T follicular helper cell (primary cell): ENCODE data around the gene TEX28.
A peak's percentile ranks its signal among the peaks of the same experiment; 100 is the strongest.
"Not testable (repeated sequence)": the region's sequence is repeated elsewhere in the genome, so short reads cannot be mapped to it uniquely, and the experiment has no call there.

ENCODE experiments used
- DNase-seq: peaks from one replicate; pipeline ENCODE4 v3.0.0-alpha.2; 2020; ENCODE audit warnings: low read depth

Gene TEX28

DNA sequence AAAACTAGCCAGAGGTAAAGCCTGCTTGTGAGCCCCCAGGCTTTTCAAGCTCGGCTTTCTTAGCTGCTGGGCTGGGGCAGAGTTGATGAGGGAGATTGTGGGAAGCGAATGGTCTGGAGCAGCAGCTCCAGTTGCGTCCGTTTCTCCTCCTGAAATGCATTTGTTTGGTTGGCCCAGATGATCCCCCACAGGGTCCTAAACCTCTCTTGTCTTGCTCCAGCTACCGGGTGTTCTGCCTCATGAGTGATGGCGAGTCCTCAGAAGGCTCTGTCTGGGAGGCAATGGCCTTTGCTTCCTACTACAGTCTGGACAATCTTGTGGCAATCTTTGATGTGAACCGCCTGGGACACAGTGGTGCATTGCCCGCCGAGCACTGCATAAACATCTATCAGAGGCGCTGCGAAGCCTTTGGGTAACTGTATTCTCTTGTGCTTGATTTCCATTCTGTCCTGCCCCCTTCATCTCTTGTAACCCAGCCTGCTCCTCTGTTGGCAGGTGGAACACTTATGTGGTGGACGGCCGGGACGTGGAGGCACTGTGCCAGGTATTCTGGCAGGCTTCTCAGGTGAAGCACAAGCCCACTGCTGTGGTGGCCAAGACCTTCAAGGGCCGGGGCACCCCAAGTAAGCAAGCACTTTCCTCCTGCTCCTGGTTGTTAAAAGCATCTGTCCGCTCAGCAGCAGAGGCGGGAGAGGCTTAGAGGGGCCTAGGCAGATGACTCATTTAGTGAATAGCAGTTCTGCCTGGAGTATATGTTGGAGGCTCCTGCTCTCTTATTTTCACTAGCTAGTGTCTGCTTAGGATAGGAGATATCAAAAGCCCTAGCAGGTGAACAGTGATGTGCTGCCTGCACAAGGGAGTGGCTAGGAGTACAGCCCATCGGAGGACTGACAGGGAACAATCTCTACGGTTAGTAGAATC, 16.0 kb upstream of the TEX28 start:
- no peak for DNase-seq

DNA sequence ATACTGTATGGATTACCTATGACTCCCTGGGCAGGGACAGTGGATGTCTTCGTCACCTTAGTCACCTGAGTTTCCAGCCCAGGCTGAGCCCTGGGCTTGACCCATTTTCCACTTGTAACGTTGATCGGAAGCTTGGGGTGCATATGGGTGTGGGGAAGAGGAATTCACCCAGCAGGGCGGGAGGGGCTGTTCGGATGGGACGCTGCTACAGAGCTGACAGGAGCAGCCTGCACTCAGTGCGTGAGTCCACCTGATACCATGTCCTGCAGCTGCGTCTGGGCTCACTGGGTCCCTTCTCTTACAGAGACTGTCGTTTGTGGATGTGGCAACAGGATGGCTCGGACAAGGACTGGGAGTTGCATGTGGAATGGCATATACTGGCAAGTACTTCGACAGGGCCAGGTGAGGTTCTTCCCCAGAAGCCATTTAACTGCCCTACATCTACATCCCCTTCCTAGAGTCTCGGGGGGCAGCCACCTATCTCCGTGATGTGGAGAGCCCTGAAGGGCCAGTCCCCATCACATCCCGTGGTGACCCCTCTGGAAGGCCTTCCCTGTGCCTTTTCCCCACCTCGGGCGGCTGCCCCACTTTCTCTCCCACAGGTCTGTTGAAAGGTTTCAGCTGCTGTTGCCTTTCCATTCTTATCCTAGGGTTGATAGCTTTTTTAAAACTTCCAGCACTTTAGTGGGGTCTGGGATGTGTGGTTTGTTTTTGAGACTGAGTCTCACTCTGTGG, 14.3 kb upstream of the TEX28 start:
- no peak for DNase-seq

DNA sequence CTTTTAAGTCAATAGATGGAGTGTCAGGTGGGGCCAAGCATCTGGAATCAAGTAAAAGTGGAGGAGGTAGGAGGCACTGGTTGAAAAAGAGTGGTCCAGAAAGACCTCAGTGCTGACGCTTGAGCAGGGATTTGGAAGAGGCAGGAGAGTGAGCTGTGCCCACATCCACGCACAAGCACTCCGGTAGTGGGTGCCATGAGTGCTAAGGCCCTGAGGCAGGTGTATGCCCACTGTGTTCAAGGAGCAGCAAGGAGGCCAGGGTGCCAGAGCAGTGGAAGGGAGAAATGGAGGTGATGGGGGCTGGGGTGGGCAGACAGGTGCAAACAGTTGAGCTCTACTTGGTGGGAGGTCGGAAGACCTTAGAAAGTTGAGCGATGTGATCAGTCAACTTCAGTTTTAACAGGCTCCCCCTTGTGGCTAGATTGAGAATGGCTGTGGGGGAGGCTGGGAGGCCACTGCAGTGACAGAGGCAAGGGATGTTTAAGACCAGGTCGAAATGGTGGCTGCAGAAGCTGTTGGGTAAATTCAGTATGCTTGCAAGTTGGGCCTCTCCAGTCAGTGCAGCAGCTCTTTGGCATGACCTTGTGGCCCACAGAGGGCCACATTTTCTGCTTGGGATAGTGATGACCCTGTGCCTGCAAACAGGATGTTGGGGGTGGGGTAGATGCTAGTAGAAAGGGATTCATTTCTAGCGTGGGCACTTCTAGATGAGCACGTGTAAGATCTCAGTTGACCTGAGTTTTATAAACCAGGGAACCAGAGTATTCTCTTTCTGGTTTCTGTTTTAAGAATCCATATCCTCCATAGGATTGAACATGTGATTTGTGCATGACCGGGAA, 13.4 kb upstream of the TEX28 start:
- DNase-seq: peak; percentile 72

DNA sequence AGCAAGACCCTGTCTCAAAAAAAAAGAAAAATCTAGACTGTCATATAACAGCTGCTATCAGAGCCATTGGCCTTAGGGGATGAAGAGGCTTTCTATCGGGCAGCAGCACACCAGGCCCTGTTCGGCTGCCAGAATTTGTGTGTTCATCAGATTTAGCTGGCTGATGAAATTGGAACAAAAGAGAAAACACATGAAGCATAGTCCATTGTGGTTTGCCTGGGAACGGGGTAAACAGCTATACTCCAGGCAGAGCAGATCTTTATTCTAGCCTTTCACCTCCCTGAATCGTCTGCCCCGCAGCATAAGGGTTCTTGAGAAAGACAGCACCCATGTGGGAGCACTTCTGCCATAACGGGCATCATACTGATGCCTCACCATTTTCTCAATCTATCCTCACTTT, 12.3 kb upstream of the TEX28 start:
- no peak for DNase-seq

DNA sequence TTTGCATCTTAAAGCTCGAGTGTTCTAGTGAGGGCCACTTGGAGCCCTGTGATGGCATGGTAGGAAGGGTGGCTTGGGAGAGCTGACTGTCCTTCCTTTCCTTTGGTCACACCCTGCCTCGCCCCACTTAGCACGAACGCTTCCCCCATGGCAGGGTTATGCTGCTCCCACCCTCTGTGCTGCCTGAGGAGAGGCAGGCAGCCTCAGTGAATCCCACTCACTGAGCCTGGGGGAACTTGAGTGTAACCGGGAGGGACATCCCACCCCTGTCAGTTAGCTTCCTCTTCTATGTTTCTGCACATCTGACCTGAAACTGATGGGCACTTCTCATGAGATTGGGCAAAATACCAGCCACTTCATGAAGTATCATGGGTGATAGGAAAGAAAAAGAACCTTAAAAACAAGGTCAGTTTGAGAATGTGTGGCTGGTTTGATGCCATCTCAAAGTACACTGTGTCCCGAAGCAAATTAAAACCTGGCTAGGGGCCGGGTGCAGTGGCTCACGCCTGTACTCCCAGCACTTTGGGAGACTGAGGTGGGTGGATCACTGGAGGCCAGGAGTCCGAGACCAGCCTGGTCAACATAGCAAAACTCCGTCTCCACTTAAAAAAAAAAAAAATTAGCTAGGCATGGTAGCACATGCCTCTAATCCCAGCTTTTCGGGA, 10.7 kb upstream of the TEX28 start:
- no peak for DNase-seq

DNA sequence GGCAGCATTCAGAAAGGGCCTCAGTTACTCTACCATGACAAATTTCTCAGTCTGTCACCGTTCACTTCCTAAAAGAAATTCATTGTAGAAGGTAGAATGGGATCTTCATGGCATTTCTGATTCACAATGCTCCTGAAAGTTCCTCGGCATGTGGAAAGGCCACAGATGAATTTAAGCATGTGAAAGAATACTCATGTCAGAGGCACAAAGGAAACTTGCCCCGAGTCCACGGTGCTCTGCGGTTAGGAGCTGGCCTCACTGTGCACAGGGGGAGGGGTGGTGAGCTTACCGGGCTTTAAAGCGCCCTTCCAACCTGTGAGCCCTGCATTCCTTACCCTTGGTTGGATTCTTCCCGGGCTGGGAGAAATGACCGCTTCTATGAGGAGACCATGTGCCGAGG, 9.9 kb upstream of the TEX28 start:
- DNase-seq: no peak

DNA sequence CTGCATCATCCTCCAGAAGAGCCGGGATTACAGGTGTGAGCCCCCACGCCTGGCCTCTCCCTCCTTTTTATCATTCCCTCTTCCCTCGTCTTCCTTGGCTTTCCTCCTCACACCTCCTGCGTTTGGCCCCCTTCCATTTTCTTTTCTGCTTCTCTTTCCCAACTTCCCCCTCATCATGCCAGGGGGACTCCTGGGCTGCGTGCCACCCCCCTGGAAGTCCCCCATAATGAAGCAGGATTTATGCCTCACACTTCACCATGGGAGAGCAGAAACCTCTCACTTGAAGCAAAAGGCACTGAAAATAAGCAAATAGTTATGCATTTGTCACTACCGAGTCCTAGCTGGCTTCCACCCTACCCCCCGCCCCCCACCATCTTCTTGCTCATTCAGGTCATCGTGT, 8.6 kb upstream of the TEX28 start:
- no peak for DNase-seq

DNA sequence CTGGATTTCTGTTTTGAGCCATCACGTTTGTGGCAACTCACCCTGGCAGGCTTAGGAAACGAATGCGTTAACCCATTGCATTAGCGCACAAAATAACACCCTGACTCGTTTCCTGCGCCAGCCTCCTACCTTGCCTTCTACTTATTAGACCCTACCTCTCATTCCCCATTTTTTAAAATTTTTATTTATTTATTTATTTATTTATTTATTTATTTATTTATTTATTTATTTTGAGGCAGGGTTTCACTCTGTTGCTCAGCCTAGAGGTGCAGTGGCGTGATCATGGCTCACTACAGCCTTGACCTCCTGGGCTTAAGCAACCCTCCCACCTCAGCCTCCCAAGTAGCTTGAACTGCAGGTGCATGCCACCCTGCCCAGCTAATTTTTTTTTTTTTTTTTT, 8.1 kb upstream of the TEX28 start:
- not testable (repeated sequence) for DNase-seq

DNA sequence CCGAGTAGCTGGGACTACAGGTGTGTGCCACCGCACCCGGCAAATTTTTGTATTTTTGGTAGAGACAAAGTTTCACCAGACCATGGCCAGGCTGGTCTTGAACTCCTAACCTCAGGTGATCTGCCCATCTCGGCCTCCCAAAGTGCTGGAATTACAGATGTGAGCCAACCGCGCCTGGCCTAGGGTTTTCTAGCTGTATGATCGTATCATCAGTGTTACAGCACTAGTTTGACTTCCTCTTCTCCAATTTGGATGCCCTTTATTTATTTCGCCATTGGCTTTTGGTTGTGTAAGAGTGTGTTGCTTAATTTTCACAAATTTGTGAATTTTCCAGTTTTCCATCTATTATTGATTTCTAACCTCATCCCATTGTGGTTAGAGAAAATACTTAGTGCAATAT, 5.9 kb upstream of the TEX28 start:
- no peak for DNase-seq

DNA sequence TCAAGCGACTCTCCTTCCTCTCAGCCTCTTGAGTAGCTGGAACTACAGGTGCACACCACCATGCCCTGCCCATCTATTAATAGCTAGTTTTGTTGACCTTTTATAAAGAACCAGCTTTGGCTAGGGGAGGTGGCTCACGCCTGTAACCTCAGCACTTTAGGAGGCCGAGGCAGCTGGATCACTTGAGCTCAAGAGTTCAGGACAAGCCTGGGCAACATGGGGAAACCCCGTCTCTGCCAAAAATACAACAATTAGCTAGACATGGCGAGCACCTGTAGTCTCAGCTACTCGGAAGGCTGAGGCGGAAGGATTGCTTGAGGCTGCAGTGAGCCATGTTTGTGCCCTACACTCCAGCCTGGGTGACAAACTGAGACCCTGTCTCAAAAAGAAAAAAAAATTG, 3.4 kb upstream of the TEX28 start:
- no peak for DNase-seq

DNA sequence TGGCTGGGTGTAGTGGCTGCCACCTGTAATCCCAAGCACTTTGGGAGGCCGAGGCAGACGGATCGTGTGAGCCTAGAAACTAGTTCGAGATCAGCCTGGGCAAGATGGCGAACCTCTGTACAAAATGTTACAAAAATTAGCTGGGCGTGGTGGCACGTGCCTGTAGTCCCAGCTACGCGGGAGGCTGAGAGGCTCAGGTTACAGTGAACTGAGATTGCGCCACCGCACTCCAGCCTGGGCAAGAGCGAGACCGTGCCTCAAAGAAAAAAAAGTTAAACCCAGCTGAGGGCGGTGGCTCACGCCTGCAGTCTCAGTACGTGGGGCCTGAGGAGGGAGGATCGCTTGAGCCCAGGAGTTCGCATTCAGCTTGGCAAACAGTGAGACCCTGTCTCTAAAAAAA, 1.8 kb upstream of the TEX28 start:
- DNase-seq: no peak

DNA sequence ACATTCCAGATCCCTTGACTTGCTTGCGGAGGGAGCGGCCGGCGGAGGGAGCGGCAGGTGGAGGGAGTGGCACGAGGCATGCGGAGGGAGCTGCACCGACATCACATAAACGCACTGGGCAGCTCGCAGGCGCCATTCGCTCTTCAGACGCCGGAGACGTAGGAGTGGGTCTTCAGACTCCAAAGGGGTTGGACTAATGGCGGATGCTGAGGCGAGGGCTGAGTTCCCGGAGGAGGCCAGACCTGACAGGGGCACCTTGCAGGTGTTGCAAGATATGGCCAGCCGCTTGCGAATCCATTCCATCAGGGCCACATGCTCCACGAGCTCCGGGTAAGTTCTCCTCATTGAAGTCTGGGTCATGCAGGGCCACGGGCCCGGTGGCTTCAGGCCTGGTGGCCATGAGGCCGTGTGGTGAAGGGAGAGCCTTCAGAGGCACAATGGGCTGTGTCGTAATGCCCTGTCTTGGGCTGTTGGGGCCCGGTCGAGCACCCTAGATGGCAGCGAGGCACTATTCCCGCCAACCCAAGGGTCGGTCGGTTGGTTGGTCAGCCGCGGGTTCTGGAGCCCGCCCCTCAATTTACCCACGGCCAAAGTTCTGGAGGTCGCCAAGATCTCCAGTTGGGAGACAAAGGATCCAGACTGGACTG, 863 bp upstream of the TEX28 start, which contains the start of gene TKTL1:
TKTL1 (plus strand) TSS at position 132 of the 647 bp plus-strand sequence; CDS start at position 197, 65 bp downstream.
- no peak for DNase-seq

DNA sequence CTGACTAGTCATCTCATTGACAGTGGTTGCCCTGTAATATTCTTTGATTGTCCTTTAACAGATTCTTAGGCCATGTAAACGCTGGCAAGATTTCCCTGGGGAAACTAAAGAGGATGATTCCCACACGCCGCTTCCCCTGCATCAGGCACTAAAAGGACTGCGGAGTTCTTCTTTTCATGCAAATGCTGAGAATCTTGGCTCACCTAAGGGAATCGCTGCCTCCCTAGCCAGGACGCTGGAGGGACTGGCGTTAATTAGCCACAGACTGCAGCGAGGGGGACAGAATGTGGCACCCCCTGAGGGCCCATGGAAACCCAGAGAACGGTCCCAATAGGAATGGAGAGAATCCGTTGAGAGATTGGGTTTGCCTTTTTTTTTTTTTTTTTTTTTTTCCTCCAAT, 8.5 kb downstream of the TEX28 start:
- not testable (repeated sequence) for DNase-seq

DNA sequence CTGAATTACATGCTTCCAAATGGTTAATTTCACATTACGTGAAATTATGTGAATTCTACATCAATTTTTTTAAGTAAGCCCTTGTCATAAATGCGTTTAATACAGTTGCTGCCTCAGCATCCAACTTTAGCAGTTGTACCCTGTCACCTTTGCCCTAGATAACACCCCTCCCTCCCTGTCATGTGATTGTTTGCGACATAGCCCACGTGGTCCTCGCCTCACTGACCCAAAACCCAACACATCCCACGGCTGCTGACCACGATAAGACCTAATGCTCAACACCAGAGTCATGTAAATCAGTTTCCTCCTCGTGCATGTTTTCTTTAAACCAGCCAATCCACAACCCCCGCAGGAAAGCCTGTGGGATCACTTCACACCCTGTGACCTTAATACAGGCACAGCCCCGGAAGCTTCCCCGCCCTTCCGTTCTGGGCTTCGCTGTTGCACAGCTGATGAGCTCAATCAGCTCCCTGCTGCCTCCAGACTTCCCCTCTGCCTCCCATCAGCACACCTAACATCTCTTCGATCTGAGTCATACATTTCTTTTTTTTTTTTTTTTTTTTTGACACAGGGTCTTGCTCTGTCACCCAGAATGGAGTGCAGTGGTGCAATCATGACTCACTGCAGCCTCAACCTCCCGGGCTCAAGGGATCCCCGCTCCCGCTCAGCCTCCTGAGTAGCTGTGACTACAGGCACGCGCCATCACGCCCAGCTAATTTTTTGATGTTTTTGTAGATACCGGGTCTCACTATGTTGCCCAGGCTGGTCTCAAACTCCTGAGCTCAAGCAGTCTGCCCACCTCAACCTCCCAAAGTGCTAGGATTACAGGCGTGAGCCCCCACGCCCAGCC, 10.2 kb downstream of the TEX28 start:
- DNase-seq: not testable (repeated sequence)

DNA sequence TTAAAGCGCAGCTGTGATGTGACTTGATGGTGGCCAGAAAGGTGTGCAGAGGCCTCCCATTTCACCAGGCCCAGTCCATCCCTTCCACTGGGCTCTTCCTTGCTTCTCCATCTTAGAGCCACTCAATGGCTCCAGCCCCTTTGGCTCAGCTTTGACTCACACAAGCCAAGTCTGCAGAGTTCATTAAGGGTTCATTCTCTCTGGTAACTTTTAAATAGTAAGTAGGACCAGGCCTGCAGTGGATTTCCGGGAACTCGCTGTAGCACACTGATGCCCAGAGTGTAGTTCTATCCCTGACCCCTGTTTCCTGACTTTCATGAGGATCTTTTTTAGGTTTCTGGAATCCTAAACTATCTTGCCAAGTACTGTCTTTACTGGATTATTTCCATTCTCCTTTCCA, 25.7 kb downstream of the TEX28 start:
- not testable (repeated sequence) for DNase-seq

DNA sequence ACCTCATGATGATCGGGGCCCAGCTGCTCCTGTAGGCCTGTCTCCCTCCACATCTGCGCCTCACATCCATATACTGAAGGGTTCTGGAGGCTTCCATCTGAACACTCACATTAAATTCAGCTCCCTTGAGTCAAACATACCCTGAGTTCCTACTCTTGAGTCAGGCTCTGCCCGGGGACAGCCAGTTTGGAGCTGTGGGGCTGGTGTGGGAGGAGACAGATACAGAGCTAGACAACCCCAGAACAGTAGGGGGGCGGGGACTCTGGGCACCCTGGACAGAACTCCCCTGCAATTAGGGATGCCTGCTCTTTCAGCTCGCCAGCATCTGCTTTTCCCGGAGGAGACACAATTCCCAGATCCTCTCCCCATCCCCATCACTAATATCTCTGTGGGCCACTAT, 31.9 kb downstream of the TEX28 start:
- not testable (repeated sequence) for DNase-seq

DNA sequence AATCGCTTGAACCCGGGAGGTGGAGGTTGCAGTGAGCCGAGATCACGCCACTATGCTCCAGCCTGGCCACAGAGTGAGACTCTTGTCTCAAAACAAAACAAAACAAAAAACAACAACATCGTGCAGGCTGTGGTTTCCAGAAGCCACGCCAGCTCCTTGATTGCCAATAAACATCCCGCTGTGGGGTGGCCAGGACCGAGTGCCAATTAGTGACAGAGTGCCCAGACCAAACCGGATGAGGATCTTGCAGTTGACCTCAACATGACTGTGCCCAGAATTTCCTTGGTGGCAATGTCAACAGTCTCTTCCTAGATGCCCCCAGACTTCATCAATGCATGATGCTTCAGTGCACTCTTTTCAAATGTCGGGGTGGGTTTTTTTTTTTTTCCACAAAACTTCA, 36.2 kb downstream of the TEX28 start:
- not testable (repeated sequence) for DNase-seq

DNA sequence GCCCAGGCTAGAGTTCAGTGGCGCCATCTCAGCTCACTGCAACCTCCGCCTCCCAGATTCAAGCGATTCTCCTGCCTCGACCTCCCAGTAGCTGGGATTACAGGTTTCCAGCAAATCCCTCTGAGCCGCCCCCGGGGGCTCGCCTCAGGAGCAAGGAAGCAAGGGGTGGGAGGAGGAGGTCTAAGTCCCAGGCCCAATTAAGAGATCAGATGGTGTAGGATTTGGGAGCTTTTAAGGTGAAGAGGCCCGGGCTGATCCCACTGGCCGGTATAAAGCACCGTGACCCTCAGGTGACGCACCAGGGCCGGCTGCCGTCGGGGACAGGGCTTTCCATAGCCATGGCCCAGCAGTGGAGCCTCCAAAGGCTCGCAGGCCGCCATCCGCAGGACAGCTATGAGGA, 37.6 kb downstream of the TEX28 start, which contains the start of gene OPN1MW3:
OPN1MW3 (plus strand) TSS at position 301 of the 400 bp plus-strand sequence; CDS start at position 339, 38 bp downstream.
- DNase-seq: not testable (repeated sequence)

DNA sequence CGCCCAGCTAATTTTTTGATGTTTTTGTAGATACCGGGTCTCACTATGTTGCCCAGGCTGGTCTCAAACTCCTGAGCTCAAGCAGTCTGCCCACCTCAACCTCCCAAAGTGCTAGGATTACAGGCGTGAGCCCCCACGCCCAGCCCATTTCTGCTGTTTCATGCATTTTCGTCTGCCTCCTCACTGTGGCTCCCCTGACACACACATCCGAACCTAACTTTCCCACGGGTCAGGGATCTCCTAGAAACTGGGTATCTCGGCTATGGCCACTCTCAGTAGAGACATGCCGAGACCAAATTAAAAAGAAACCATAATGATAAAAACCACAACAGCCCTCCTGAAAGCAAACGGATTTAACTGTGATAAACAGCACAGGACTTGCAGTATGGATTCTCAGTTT, 46.8 kb downstream of the TEX28 start:
- not testable (repeated sequence) for DNase-seq
